ENCODE results near the gene PDE8A.

GRCh38 chr15:85029221-85029620 is 47.6 kb downstream of the PDE8A start:
- TF ChIP-seq GATA3 (IDR thresholded peaks at IDR 0.05; ENCODE audit: low read depth, low read length) (no peak), GATA2 (IDR thresholded peaks at IDR 0.05; ENCODE audit: low read depth, low read length) (no peak)
